Ammon's horn (tissue), 1 donor: ENCODE results near the gene PCDHA8.
"Not testable (repeated sequence)": the region's sequence is repeated elsewhere in the genome, so short reads cannot be mapped to it uniquely, and the experiment has no call there.

ENCODE experiments used
- DNase-seq: peaks from one replicate; pipeline ENCODE4 v3.0.0-alpha.2; 2016; ENCODE audit warnings: low spot score

Gene PCDHA8

GRCh38 chr5:140827704-140828361, 13.2 kb upstream of the PCDHA8 start, which contains the start of gene PCDHA6:
TSS of gene PCDHA6 (plus strand) at chr5:140827960. CDS start at chr5:140828092, 132 bp downstream.
- peak; percentile 25 for DNase-seq

GRCh38 chr5:140828362-140828737, 12.6 kb upstream of the PCDHA8 start:
- DNase-seq: no peak

- not testable (repeated sequence) for DNase-seq
Measured at GRCh38 chr5:140829511-140830501, 11.2 kb upstream of the PCDHA8 start.

- peak; percentile 52 for DNase-seq
Measured at GRCh38 chr5:140833993-140834392, 7.0 kb upstream of the PCDHA8 start, which contains the start of gene PCDHA7. TSS of gene PCDHA7 (plus strand) at chr5:140834269. CDS start at chr5:140834384, 115 bp downstream.

- not testable (repeated sequence) for DNase-seq
Measured at GRCh38 chr5:140834439-140835008, 6.5 kb upstream of the PCDHA8 start.

- DNase-seq: no peak
Measured at GRCh38 chr5:140835622-140836510, 5.1 kb upstream of the PCDHA8 start.

GRCh38 chr5:140842798-140843733, 2.1 kb downstream of the PCDHA8 start:
- DNase-seq: no peak

- not testable (repeated sequence) for DNase-seq
Measured at GRCh38 chr5:140848139-140849102, 7.4 kb downstream of the PCDHA8 start, which contains the start of gene PCDHA9. TSS of gene PCDHA9 (plus strand) at chr5:140848382. CDS start at chr5:140848496, 114 bp downstream.

- not testable (repeated sequence) for DNase-seq
Measured at GRCh38 chr5:140849831-140850634, 9.0 kb downstream of the PCDHA8 start.

- DNase-seq: peak; percentile 18
Measured at GRCh38 chr5:140855772-140856674, 15.0 kb downstream of the PCDHA8 start, which contains the start of gene PCDHA10. TSS of gene PCDHA10 (plus strand) at chr5:140855897. CDS start at chr5:140856049, 152 bp downstream.

GRCh38 chr5:140857177-140857986, 16.4 kb downstream of the PCDHA8 start:
- no peak for DNase-seq

- DNase-seq: no peak
Measured at GRCh38 chr5:140857987-140858240, 16.9 kb downstream of the PCDHA8 start.

GRCh38 chr5:140862441-140863295, 21.7 kb downstream of the PCDHA8 start:
- DNase-seq: no peak

GRCh38 chr5:140868721-140869554, 28.0 kb downstream of the PCDHA8 start, which contains the start of gene PCDHA11:
TSS of gene PCDHA11 (plus strand) at chr5:140868957. CDS start at chr5:140869104, 147 bp downstream.
- peak; percentile 61 for DNase-seq
